Measurements from ENCODE around the gene TPSD1. TPM values are rescaled to one million over a fixed set of nuclear protein-coding genes. Genes with fewer than 3 reads are reported as not detected.

Gene TPSD1
- total and polyA plus RNA-seq, 2 experiments from 2014 or later: not detected

DNA sequence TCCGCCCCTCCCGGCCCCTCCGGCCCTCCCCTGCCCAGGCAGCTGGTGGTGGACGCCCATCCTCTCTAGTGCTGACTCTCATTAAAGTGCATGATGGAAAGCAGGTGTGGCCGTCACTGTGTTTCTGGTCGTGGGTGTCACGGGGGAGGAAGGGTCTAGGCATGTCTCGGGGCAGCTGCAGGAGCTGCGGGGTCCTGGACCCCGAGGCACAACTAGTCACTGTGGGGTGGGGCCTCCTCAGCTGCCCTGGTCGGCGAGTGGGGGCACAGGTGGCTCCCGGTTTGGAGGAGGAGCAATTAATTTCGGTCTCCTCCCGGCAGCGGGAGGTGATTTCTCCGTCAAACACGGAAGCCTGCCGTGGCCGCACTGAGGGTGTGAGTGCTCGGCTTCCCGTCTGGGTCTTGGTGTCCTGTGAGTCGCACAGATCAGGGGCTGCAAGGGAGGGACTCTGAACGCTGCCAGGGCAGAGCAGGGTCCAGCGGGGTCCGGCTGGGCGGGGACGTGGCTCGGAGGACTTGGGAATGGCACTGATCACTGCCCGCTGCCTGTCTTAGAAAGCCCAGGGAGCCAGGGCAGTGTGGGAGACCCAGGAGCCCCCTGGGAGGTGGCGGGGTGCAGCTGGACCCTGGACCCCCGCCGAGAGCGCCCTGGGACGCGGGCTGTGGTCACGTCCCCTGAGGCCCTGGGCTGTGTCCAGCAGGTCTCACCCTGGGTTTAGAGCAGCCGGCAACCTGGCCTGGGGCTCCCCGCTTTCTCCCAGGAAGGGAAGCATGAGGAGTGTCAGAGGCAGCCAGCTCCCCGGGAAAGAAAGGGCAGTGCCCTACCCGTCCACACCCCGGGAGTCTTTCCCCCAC, 3.3 kb downstream of the TPSD1 start:
- Histone ChIP-seq H3K79me2 (ENCODE audit: insufficient read depth) (no peaks in the 10 kb centered on the region), H3K27me3 (replicated peaks; ENCODE audit: insufficient read depth) (peaks cover 21% of the 10 kb centered on the region), H3K9ac (no peak overlapping the region), H3K4me1 (ENCODE audit: insufficient read depth) (no peaks in the 10 kb centered on the region), H2AFZ (no peak overlapping the region), H3K4me3 (no peak overlapping the region), H3K9me3 (ENCODE audit: low read depth) (no peaks in the 10 kb centered on the region), H3F3A (ENCODE audit: insufficient read depth) (no peaks in the 10 kb centered on the region), H3K36me3 (ENCODE audit: low read depth) (no peaks in the 10 kb centered on the region), H4K20me1 (ENCODE audit: insufficient read depth) (no peaks in the 10 kb centered on the region), H3K27ac (no peak overlapping the region), H3K9me2 (ENCODE audit: insufficient read depth) (no peaks in the 10 kb centered on the region), H3K4me2 (ENCODE audit: unreplicated experiment) (no peak overlapping the region)
- 2 to 5% methylated on average over 40 to 41 of the region's 42 CpGs for WGBS, 2 experiments (ENCODE audit: low coverage in 1 of 2, low lambda C conversion rate in 2 of 2, missing lambda C conversion rate in 2 of 2)
- DNase-seq: no peak
- in situ Hi-C loops (cut with MboI): no loop called here
- no peak for TF ChIP-seq EZH2phosphoT487 (IDR thresholded peaks at IDR 0.05; ENCODE audit: insufficient read depth, low read depth)
- no peak for TF ChIP-seq EZH2 (IDR thresholded peaks at IDR 0.05; ENCODE audit: insufficient read depth, poor library complexity, severe bottlenecking)

DNA sequence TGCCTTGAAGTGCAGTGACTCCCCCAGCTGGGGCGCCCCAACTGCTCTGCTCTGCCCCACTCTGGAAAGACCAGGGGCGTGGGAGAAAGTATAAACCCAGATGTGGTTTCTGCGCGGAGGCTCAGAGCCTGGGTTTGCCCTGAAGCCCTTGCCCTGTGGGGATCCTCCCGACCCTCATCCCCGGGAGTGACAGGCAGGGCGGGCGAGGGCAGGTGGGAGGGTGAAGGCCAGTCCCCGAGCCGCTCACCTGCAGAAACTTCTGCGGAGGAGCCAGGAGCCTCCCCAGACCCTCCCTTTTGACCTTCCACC, 3.8 kb downstream of the TPSD1 start:
- in situ Hi-C loops (cut with MboI): no loop called here
- H3K9me2 ChIP-seq (ENCODE audit: insufficient read depth): no peaks in the 10 kb centered on the region
- H3K9me3 ChIP-seq (ENCODE audit: low read depth): no peaks in the 10 kb centered on the region
- 4 to 6% methylated on average over 11 of the region's 11 CpGs for WGBS, 2 experiments (ENCODE audit: low coverage in 1 of 2, low lambda C conversion rate in 2 of 2, missing lambda C conversion rate in 2 of 2)
- no peak for DNase-seq
- H3K27ac ChIP-seq: no peak overlapping the region
- no peak overlapping the region for H3K9ac ChIP-seq
- TF ChIP-seq EZH2 (IDR thresholded peaks at IDR 0.05; ENCODE audit: insufficient read depth, poor library complexity, severe bottlenecking) (no peak), EZH2phosphoT487 (IDR thresholded peaks at IDR 0.05; ENCODE audit: insufficient read depth, low read depth) (no peak)
- no peaks in the 10 kb centered on the region for H3F3A ChIP-seq (ENCODE audit: insufficient read depth)
- no peak overlapping the region for H2AFZ ChIP-seq
- no peaks in the 10 kb centered on the region for H3K4me1 ChIP-seq (ENCODE audit: insufficient read depth)
- H3K36me3 ChIP-seq (ENCODE audit: low read depth): no peaks in the 10 kb centered on the region
- peaks cover 21% of the 10 kb centered on the region for H3K27me3 ChIP-seq (replicated peaks; ENCODE audit: insufficient read depth)
- no peaks in the 10 kb centered on the region for H4K20me1 ChIP-seq (ENCODE audit: insufficient read depth)
- no peak overlapping the region for H3K4me2 ChIP-seq (ENCODE audit: unreplicated experiment)
- H3K79me2 ChIP-seq (ENCODE audit: insufficient read depth): no peaks in the 10 kb centered on the region
- no peak overlapping the region for H3K4me3 ChIP-seq

DNA sequence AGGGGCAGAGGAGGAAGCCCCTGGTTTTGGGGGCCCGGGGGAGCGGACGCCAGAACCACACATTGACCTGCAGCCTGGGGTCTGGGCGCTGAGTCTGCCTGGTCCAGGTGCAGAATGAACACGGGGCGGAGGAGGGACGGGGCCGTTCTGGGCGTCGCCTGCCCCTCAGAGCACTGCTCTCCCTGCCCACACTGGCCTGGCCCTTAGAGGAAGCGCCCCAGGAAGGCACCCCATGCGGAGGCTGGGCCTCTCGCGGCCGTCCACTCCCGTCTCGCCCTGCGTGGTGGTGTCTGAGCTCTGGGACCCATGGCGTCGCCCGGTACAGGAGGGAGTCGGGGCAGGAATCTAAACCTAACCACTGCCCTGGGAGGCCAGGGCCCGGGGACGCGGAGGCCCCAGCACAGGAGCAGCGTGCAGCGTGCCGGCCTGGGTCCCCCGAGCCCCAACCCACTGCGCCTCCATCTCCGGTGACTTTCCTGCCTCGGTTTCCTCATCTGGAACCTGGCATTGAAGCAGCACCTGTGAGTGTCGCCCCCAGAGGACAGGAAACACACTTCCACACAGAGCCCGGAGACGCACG, 4.3 kb downstream of the TPSD1 start:
- no peak for TF ChIP-seq EZH2phosphoT487 (IDR thresholded peaks at IDR 0.05; ENCODE audit: insufficient read depth, low read depth)
- no peak for TF ChIP-seq EZH2 (IDR thresholded peaks at IDR 0.05; ENCODE audit: insufficient read depth, poor library complexity, severe bottlenecking)
- H2AFZ ChIP-seq: no peak overlapping the region
- no peaks in the 10 kb centered on the region for H3K79me2 ChIP-seq (ENCODE audit: insufficient read depth)
- H3K4me3 ChIP-seq: no peak overlapping the region
- peaks cover 21% of the 10 kb centered on the region for H3K27me3 ChIP-seq (replicated peaks; ENCODE audit: insufficient read depth)
- no peaks in the 10 kb centered on the region for H4K20me1 ChIP-seq (ENCODE audit: insufficient read depth)
- H3K4me2 ChIP-seq (ENCODE audit: unreplicated experiment): no peak overlapping the region
- no peak for DNase-seq
- no peaks in the 10 kb centered on the region for H3K36me3 ChIP-seq (ENCODE audit: low read depth)
- H3F3A ChIP-seq (ENCODE audit: insufficient read depth): no peaks in the 10 kb centered on the region
- H3K9me2 ChIP-seq (ENCODE audit: insufficient read depth): no peaks in the 10 kb centered on the region
- H3K4me1 ChIP-seq (ENCODE audit: insufficient read depth): no peaks in the 10 kb centered on the region
- 62 to 63% methylated on average over 32 to 33 of the region's 36 CpGs for WGBS, 2 experiments (ENCODE audit: low coverage in 1 of 2, low lambda C conversion rate in 2 of 2, missing lambda C conversion rate in 2 of 2)
- H3K9ac ChIP-seq: no peak overlapping the region
- no peak overlapping the region for H3K27ac ChIP-seq
- H3K9me3 ChIP-seq (ENCODE audit: low read depth): no peaks in the 10 kb centered on the region
- in situ Hi-C loops (cut with MboI): no loop called here

DNA sequence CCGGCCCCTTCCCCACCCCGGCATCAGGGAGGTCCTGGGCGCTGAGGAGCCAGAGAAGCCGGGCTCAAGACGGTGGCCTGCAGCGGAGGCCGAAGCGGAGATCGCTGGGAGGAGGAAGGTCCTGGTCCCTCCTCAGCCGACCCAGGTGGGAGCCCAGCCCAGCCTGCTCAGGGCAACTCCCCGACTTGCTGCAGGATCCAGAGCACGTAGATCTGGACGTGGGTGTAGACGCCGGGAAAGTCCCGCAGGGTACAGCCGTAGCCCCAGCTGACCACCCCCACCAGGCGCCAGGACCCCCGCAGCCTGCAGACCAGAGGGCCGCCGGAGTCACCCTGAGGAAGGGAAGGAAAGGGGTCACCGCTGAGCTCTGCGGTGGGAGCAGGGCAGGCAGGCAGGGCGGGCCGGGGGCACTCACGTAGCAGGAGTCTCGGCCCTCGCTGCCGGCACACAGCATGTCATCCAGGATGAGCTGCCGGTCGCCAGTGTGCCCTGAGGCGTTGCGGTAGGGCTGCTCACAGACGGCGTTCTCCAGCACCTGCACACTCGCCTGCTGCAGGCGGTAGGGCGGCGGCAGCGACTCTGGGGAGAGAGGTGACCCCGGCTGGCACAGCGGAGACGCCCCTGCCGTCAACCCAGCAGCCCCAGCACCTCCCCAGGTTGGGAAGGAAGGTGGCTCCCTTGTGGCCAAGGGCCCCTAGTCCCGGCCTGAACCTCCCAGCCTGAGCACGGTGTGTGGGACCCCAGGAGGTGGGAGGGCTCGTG, 5.4 kb downstream of the TPSD1 start:
- Histone ChIP-seq H4K20me1 (ENCODE audit: insufficient read depth) (no peaks in the 10 kb centered on the region), H3K79me2 (ENCODE audit: insufficient read depth) (no peaks in the 10 kb centered on the region), H3K36me3 (ENCODE audit: low read depth) (no peaks in the 10 kb centered on the region), H3K4me2 (ENCODE audit: unreplicated experiment) (no peak overlapping the region), H3K9ac (no peak overlapping the region), H3F3A (ENCODE audit: insufficient read depth) (no peaks in the 10 kb centered on the region), H3K4me1 (ENCODE audit: insufficient read depth) (no peaks in the 10 kb centered on the region), H3K27ac (no peak overlapping the region), H3K9me3 (ENCODE audit: low read depth) (no peaks in the 10 kb centered on the region), H3K9me2 (ENCODE audit: insufficient read depth) (no peaks in the 10 kb centered on the region), H2AFZ (no peak overlapping the region), H3K4me3 (no peak overlapping the region), H3K27me3 (replicated peaks; ENCODE audit: insufficient read depth) (peaks cover 21% of the 10 kb centered on the region)
- in situ Hi-C loops (cut with MboI): no loop called here
- DNase-seq: no peak
- WGBS, 2 experiments (ENCODE audit: low coverage in 1 of 2, low lambda C conversion rate in 2 of 2, missing lambda C conversion rate in 2 of 2): 14 to 15% methylated on average over 44 to 46 of the region's 47 CpGs
- TF ChIP-seq EZH2 (IDR thresholded peaks at IDR 0.05; ENCODE audit: insufficient read depth, poor library complexity, severe bottlenecking) (no peak), EZH2phosphoT487 (IDR thresholded peaks at IDR 0.05; ENCODE audit: insufficient read depth, low read depth) (no peak)
